Liver (tissue), 9 donors: ENCODE results near the gene CACNA2D1. TPM values are rescaled to one million over a fixed set of nuclear protein-coding genes. Genes with fewer than 3 reads are reported as not detected.

Experiments used
- DNase-seq: peaks from one replicate; pipeline ENCODE4 v3.0.0-alpha.2; 2017; ENCODE audit warnings: low spot score
- H3K27ac ChIP-seq, 2 donors: one replicate each; pipeline ENCODE4 v1.7.0; 2013; ENCODE audit warnings: inconsistent platforms in 2 of 2, low read length in 2 of 2, control low read depth in 1 of 2, low read depth in 1 of 2, mild to moderate bottlenecking in 1 of 2
- H3K27me3 ChIP-seq, 4 donors: one replicate each; pipeline versions ENCODE4 v1.6.1 to v1.7.0; 2013; ENCODE audit warnings: low read length in 3 of 4, inconsistent platforms in 1 of 4, mild to moderate bottlenecking in 1 of 4, moderate library complexity in 1 of 4; ENCODE audit not compliant: control insufficient read depth in 4 of 4, insufficient read depth in 4 of 4
- H3K36me3 ChIP-seq, 4 donors: one replicate each; pipeline versions ENCODE4 v1.6.1 to v1.7.0; 2013; ENCODE audit warnings: low read length in 3 of 4, mild to moderate bottlenecking in 3 of 4, low read depth in 1 of 4, moderate library complexity in 1 of 4; ENCODE audit not compliant: control insufficient read depth in 4 of 4, insufficient read depth in 3 of 4
- H3K4me1 ChIP-seq, 4 donors: one replicate each; pipeline versions ENCODE4 v1.6.1 to v1.7.0; 2013; ENCODE audit warnings: low read length in 3 of 4, mild to moderate bottlenecking in 3 of 4, moderate library complexity in 1 of 4; ENCODE audit not compliant: control insufficient read depth in 4 of 4, insufficient read depth in 4 of 4
- H3K4me3 ChIP-seq, 3 donors: one replicate each; pipeline versions ENCODE4 v1.6.1 to v1.7.0; 2013; ENCODE audit warnings: low read length in 3 of 3, control low read depth in 1 of 3, low read depth in 1 of 3, mild to moderate bottlenecking in 1 of 3
- H3K9ac ChIP-seq, 2 donors: one replicate each; pipeline ENCODE4 v1.7.0; 2013; ENCODE audit warnings: low read length in 2 of 2, mild to moderate bottlenecking in 2 of 2, moderate library complexity in 2 of 2, control low read depth in 1 of 2, low read depth in 1 of 2
- H3K9me3 ChIP-seq, 4 donors: one replicate each; pipeline versions ENCODE4 v1.6.1 to v1.7.0; 2013; ENCODE audit warnings: low read length in 3 of 4; ENCODE audit not compliant: control insufficient read depth in 4 of 4
- ATF3 ChIP-seq: IDR thresholded peaks from 2 replicates; pipeline ENCODE4 v1.6.1; 2016; ENCODE audit warnings: antibody characterized with exemption
- CTCF ChIP-seq: fragments of 150-350 bp; IDR thresholded peaks from 2 replicates; pipeline ENCODE4 v1.5.1; 2017; ENCODE audit warnings: improper control_type of control experiment, low read depth, low read length; ENCODE audit not compliant: missing input control
- EGR1 ChIP-seq, 2 donors: IDR thresholded peaks; 2 replicates each; pipeline ENCODE4 v1.6.1; 2016 to 2018; ENCODE audit warnings: antibody characterized with exemption in 2 of 2, low read depth in 2 of 2
- FOXA2 ChIP-seq: IDR thresholded peaks from 2 replicates; pipeline ENCODE4 v1.6.1; 2016; ENCODE audit warnings: antibody characterized with exemption
- GABPA ChIP-seq, 2 donors: IDR thresholded peaks in 1 of 2; conservative IDR thresholded peaks in 1 of 2; 2 replicates each; pipeline ENCODE4 v1.6.1; 2016; ENCODE audit warnings: antibody characterized with exemption in 2 of 2, mild to moderate bottlenecking in 1 of 2, moderate library complexity in 1 of 2
- HNF4A ChIP-seq, 2 donors: conservative IDR thresholded peaks; 2 replicates each; pipeline ENCODE4 v1.6.1; 2016; ENCODE audit warnings: antibody characterized with exemption in 2 of 2, mild to moderate bottlenecking in 2 of 2
- HNF4G ChIP-seq: IDR thresholded peaks from 2 replicates; pipeline ENCODE4 v1.6.1; 2016; ENCODE audit warnings: antibody characterized with exemption
- JUND ChIP-seq, 2 donors: IDR thresholded peaks; 2 replicates each; pipeline ENCODE4 v1.6.1; 2016; ENCODE audit warnings: antibody characterized with exemption in 2 of 2
- NR2F2 ChIP-seq: IDR thresholded peaks from 2 replicates; pipeline ENCODE4 v1.6.1; 2016; ENCODE audit warnings: antibody characterized with exemption
- RAD21 ChIP-seq, 2 donors: IDR thresholded peaks; 2 replicates each; pipeline ENCODE4 v1.6.1; 2016; ENCODE audit warnings: antibody characterized with exemption in 2 of 2, mild to moderate bottlenecking in 2 of 2
- REST ChIP-seq: IDR thresholded peaks from 2 replicates; pipeline ENCODE4 v1.6.1; 2016; ENCODE audit warnings: antibody characterized with exemption, mild to moderate bottlenecking
- RXRA ChIP-seq, 2 donors: IDR thresholded peaks; 2 replicates each; pipeline ENCODE4 v1.6.1; 2017 to 2018; ENCODE audit warnings: antibody characterized with exemption in 2 of 2, mild to moderate bottlenecking in 1 of 2
- SP1 ChIP-seq: IDR thresholded peaks from 2 replicates; pipeline ENCODE4 v1.6.1; 2018; ENCODE audit warnings: antibody characterized with exemption, mild to moderate bottlenecking
- TAF1 ChIP-seq: conservative IDR thresholded peaks from 2 replicates; pipeline ENCODE4 v1.6.1; 2016; ENCODE audit warnings: antibody characterized with exemption, mild to moderate bottlenecking
- YY1 ChIP-seq: IDR thresholded peaks from 2 replicates; pipeline ENCODE4 v1.6.1; 2016; ENCODE audit warnings: antibody characterized with exemption, mild to moderate bottlenecking
- ZBTB33 ChIP-seq: IDR thresholded peaks from 2 replicates; pipeline ENCODE4 v1.6.1; 2016; ENCODE audit warnings: antibody characterized with exemption
- WGBS: extraction: QIAGEN DNeasy Blood & Tissue Kit; methylation state at CpG from one replicate; pipeline ENCODE4 v1.1.7; 2013; 5-methylcytosine and 5-hydroxymethylcytosine counted together
- polyA plus RNA-seq, 2 donors: library from polyadenylated mRNA; stranded (reverse) in 1 of 2; unstranded in 1 of 2; fragments of 200-250 nt in 1 of 2; fragments of >200 nt in 1 of 2; fragmentation: Nextera tagmentation in 1 of 2; extraction: Ambion mirVana in 1 of 2; gene quantifications; one replicate each; pipeline versions ENCODE4 v1.2.1 to v1.2.3, GENCODE V29; 2013 to 2015
- total RNA-seq, 2 donors: library from RNA; depleted of rRNA; stranded (reverse); fragments of >200 nt; gene quantifications; one replicate each; pipeline ENCODE4 v1.2.3, GENCODE V29; 2014
- TF ChIP-seq, protein P1 (sequence below): IDR thresholded peaks from 2 replicates; pipeline ENCODE4 v1.6.1; 2016; ENCODE audit warnings: antibody characterized with exemption
- donor health status: healthy.
- donor health status: healthy.
- donor health status: healthy.
- donor health status: healthy.
- donor health status: healthy.

CACNA2D1 gene
- total and polyA plus RNA-seq, 4 donors = 0.42 to 2.3 (median 0.94) TPM

DNA sequence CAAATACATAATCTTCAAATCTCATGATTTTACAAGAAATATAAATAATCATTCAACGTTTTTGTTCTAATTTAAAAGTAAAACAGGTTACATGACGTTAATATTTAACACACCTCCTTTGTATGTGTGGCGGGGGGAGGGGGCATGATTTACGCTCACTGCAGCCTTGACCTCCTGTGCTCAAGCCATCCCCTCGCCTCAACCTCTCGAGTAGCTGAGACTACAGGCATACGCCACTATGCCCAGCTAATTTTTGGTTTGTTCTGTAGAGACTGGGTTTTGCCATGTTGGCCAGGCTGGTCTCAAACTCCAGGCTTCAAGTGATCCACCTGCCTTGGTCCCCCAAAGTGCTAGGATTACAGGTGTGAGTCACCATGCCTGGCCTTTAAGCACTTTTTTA, 7.2 kb upstream of the CACNA2D1 start (continued):
- TF ChIP-seq, protein P1, sequence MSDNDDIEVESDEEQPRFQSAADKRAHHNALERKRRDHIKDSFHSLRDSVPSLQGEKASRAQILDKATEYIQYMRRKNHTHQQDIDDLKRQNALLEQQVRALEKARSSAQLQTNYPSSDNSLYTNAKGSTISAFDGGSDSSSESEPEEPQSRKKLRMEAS = no peak
- TF ChIP-seq YY1 (no peak), TAF1 (no peak), ATF3 (no peak), EGR1 (IDR thresholded peaks at IDR 0.05; ENCODE audit: low read depth in 2 of 2) (no peak), CTCF (no peak), SP1 (no peak), HNF4G (no peak)

DNA sequence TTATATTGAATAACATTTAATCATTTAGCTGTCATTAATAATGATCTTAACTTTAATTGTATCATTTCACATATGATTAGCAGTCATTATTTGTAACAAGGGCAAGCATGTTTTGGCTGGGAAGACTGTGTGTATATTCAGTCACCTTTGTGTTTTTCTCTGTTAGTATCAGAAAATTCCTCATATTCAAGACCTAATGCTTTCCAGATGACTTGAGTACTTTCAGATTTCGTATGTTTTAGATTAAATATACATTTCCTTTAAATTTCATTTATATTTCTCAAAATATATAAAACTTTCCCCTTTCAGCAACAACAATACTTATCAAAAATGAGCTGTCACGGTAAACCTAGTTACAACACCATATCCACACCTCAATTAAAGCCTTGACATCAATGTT, 6.3 kb upstream of the CACNA2D1 start:
- peaks cover 0 to 8% (median 2%) of the 10 kb centered on the region in 4 donors for H3K27me3 ChIP-seq
- H3K9me3 ChIP-seq = no peaks in the 10 kb centered on the region
- DNase-seq = no peak
- no peaks in the 10 kb centered on the region for H3K4me1 ChIP-seq
- no peak overlapping the region for H3K27ac ChIP-seq
- H3K36me3 ChIP-seq = no peaks in the 10 kb centered on the region
- TF ChIP-seq EGR1 (IDR thresholded peaks at IDR 0.05; ENCODE audit: low read depth in 2 of 2) (no peak), RAD21 (IDR thresholded peaks at IDR 0.05) (no peak), HNF4A (conservative IDR thresholded peaks at IDR 0.05) (no peak), NR2F2 (no peak), GABPA (IDR thresholded peaks at IDR 0.05 in 1 of 2, conservative IDR thresholded peaks at IDR 0.05 in 1 of 2) (no peak), ATF3 (no peak), TAF1 (no peak), JUND (IDR thresholded peaks at IDR 0.05) (no peak), FOXA2 (no peak)
- TF ChIP-seq, protein P1 = no peak
- no peak overlapping the region for H3K9ac ChIP-seq
- no peak overlapping the region for H3K4me3 ChIP-seq
- 64% methylated on average over 2 of the region's 2 CpGs for WGBS

DNA sequence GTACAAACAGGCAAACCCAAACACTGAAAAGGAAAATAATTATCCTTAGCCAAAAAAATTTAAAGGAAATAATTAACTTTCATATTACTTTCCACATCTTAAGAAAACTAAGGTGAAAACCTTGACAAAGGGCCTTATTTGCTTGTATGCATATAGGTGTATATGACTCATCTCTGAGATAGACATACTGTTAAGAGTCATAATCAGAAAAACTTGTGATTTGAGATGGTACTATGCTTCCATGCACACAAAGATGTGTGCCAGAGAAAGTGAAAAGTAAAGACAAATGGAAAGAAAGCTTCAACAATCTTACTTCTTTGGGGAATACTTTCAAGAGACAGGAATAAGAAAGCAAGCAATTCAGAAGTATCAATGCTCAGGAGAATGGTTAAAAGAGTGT, 3.3 kb upstream of the CACNA2D1 start:
- Histone ChIP-seq H3K9me3 (no peaks in the 10 kb centered on the region), H3K27me3 (peaks cover 0 to 15% (median 2%) of the 10 kb centered on the region in 4 donors), H3K4me3 (no peak overlapping the region), H3K27ac (no peak overlapping the region), H3K4me1 (peaks cover 4 to 16% (median 8%) of the 10 kb centered on the region in 4 donors), H3K9ac (no peak overlapping the region), H3K36me3 (no peaks in the 10 kb centered on the region)
- no peak for DNase-seq
- TF ChIP-seq ZBTB33 (no peak), HNF4A (conservative IDR thresholded peaks at IDR 0.05) (no peak), JUND (IDR thresholded peaks at IDR 0.05) (no peak), GABPA (IDR thresholded peaks at IDR 0.05 in 1 of 2, conservative IDR thresholded peaks at IDR 0.05 in 1 of 2) (no peak), SP1 (no peak), RAD21 (IDR thresholded peaks at IDR 0.05) (no peak), RXRA (IDR thresholded peaks at IDR 0.05) (no peak), ATF3 (no peak), REST (no peak)
